B cell (primary cell): ENCODE data around the gene TTC34. TPM values are rescaled to one million over a fixed set of nuclear protein-coding genes. Genes with fewer than 3 reads are reported as not detected.

Source experiments
- ATAC-seq: fragments of 200-7000 bp; cut with Tn5 transposase; one replicate; pipeline ENCODE4 v1.10.0; 2021; ENCODE audit warnings: low read depth, mild to moderate bottlenecking, moderate number of reproducible peaks, moderate library complexity
- CTCF ChIA-PET: fragments of 350-600 bp; sonication (Branson Sonifier 250); formaldehyde crosslinking; loops from one replicate; lab custom pipeline; 2021; ENCODE audit warnings: antibody characterized with exemption, inconsistent platforms; lab: Charles Lee
- POLR2A ChIA-PET: fragments of 350-600 bp; sonication (Branson Sonifier 250); formaldehyde crosslinking; loops from one replicate; lab custom pipeline; 2021; ENCODE audit warnings: antibody characterized with exemption; lab: Charles Lee
- DNase-seq: peaks from one replicate; pipeline ENCODE4 v3.0.0; 2013
- H2AFZ ChIP-seq: 2 replicates; pipeline ENCODE4 v1.6.1; 2012; ENCODE audit warnings: mild to moderate bottlenecking, low read depth, low read length; ENCODE audit not compliant: insufficient read depth, poor library complexity, severe bottlenecking
- H3K27ac ChIP-seq, 2 donors: 1 replicate in 1 of 2; 2 replicates in 1 of 2; pipeline ENCODE4 v1.5.1; 2012 to 2013; ENCODE audit warnings: low read length in 2 of 2, mild to moderate bottlenecking in 2 of 2, moderate library complexity in 1 of 2
- H3K27me3 ChIP-seq, 4 experiments: fragments of 200-600 bp in 1 of 4; sonication (generic) in 1 of 4; replicated peaks in 1 of 4; 1 replicate in 2 of 4; 2 replicates in 2 of 4; pipeline versions ENCODE4 v1.6.1 to v1.7.0; 2013 to 2016; ENCODE audit warnings: low read length in 3 of 4, mild to moderate bottlenecking in 2 of 4, mixed read lengths in 1 of 4, moderate library complexity in 1 of 4; ENCODE audit not compliant: insufficient read depth in 4 of 4, control insufficient read depth in 3 of 4; ENCODE audit errors: control extremely low read depth in 1 of 4
- H3K36me3 ChIP-seq, 2 experiments: replicated peaks in 1 of 2; 1 replicate in 1 of 2; 2 replicates in 1 of 2; pipeline versions ENCODE4 v1.6.1 to v1.7.1; 2013; ENCODE audit warnings: low read length in 1 of 2; ENCODE audit not compliant: insufficient read depth in 2 of 2, control insufficient read depth in 1 of 2; ENCODE audit errors: control extremely low read depth in 1 of 2, extremely low read depth in 1 of 2
- H3K4me1 ChIP-seq, 2 donors: fragments of 200-600 bp in 1 of 2; sonication (generic) in 1 of 2; 1 replicate in 1 of 2; 2 replicates in 1 of 2; pipeline versions ENCODE4 v1.5.1 to v1.6.1; 2013 to 2017; ENCODE audit warnings: low read length in 2 of 2; ENCODE audit not compliant: control insufficient read depth in 2 of 2, insufficient read depth in 2 of 2
- H3K4me2 ChIP-seq: replicated peaks from 2 replicates; pipeline ENCODE3; 2012; ENCODE audit warnings: mild to moderate bottlenecking, low read depth, low read length; ENCODE audit not compliant: poor library complexity, severe bottlenecking
- H3K4me3 ChIP-seq, 5 experiments: fragments of 200-600 bp in 1 of 5; sonication (generic) in 1 of 5; 1 replicate in 3 of 5; 2 replicates in 2 of 5; pipeline versions ENCODE4 v1.5.1 to v1.7.0; 2011 to 2016; ENCODE audit warnings: low read length in 4 of 5, mild to moderate bottlenecking in 4 of 5, low read depth in 2 of 5, control low read depth in 1 of 5, moderate library complexity in 1 of 5; ENCODE audit not compliant: insufficient read depth in 1 of 5; ENCODE audit errors: control extremely low read depth in 1 of 5, extremely low read depth in 1 of 5
- H3K79me2 ChIP-seq: fragments of 200-600 bp; sonication (generic); one replicate; pipeline ENCODE4 v1.6.0; 2016; ENCODE audit warnings: low read length; ENCODE audit not compliant: control insufficient read depth, insufficient read depth
- H3K9ac ChIP-seq: fragments of 200-600 bp; sonication (generic); 2 replicates; pipeline ENCODE4 v1.6.1; 2017; ENCODE audit warnings: mild to moderate bottlenecking, low read length, moderate library complexity
- H3K9me3 ChIP-seq, 3 donors: one replicate each; pipeline versions ENCODE4 v1.6.1 to v1.7.1; 2013; ENCODE audit warnings: low read length in 2 of 3; ENCODE audit not compliant: control insufficient read depth in 2 of 3, insufficient read depth in 1 of 3; ENCODE audit errors: control extremely low read depth in 1 of 3
- H4K20me1 ChIP-seq: 2 replicates; pipeline ENCODE4 v1.6.0; 2012; ENCODE audit warnings: mild to moderate bottlenecking, low read length; ENCODE audit not compliant: insufficient read depth, control insufficient read depth, poor library complexity, severe bottlenecking
- H3K27ac Mint-ChIP-seq: one replicate; pipeline ENCODE4 v1.8.0; 2021; ENCODE audit warnings: mixed read lengths
- H3K27me3 Mint-ChIP-seq: one replicate; pipeline ENCODE4 v1.8.0; 2021; ENCODE audit warnings: mixed read lengths
- H3K4me1 Mint-ChIP-seq: one replicate; pipeline ENCODE4 v1.8.0; 2021; ENCODE audit warnings: mixed read lengths
- H3K4me3 Mint-ChIP-seq: one replicate; pipeline ENCODE4 v1.8.0; 2021; ENCODE audit warnings: mixed read lengths
- H3K9me3 Mint-ChIP-seq: one replicate; pipeline ENCODE4 v1.8.0; 2022; ENCODE audit warnings: mixed read lengths; ENCODE audit not compliant: insufficient read depth
- EZH2 ChIP-seq: IDR thresholded peaks from 2 replicates; pipeline ENCODE4 v1.6.1; 2012; ENCODE audit warnings: borderline replicate concordance, low read depth, mild to moderate bottlenecking, moderate library complexity, low read length; ENCODE audit not compliant: insufficient read depth, poor library complexity, severe bottlenecking
- WGBS: methylation state at CpG from one replicate; pipeline ENCODE4 v1.1.5; 2013; ENCODE audit warnings: missing lambda C conversion rate; ENCODE audit not compliant: insufficient coverage; 5-methylcytosine and 5-hydroxymethylcytosine counted together
- intact Hi-C: fragments of 100-400 bp; cut with micrococcal nuclease; formaldehyde crosslinking; loops from one replicate; pipeline ENCODE4 v1.10.0; 2022
- polyA plus RNA-seq: library from polyadenylated mRNA; depleted of rRNA; stranded (reverse); fragments of >200 nt; gene quantifications from 2 replicates; pipeline ENCODE4 v1.2.3, GENCODE V29; 2012
- total RNA-seq, 2 donors: library from RNA; stranded (reverse); fragments of 120-200 nt in 1 of 2; gene quantifications; 1 replicate in 1 of 2; 2 replicates in 1 of 2; pipeline versions ENCODE4 v1.2.3 to v1.2.4, GENCODE V29; 2013 to 2022
- TF ChIP-seq, protein P1 (sequence below): fragments of 200-600 bp; IDR thresholded peaks from one replicate; pipeline ENCODE4 v1.8.0; 2022; ENCODE audit warnings: antibody characterized with exemption, mild to moderate bottlenecking

Gene TTC34
- total and polyA plus RNA-seq, 2 donors (not counting 1 experiment from before 2014, with no cell fraction given): 2.1 to 8.1 TPM

DNA sequence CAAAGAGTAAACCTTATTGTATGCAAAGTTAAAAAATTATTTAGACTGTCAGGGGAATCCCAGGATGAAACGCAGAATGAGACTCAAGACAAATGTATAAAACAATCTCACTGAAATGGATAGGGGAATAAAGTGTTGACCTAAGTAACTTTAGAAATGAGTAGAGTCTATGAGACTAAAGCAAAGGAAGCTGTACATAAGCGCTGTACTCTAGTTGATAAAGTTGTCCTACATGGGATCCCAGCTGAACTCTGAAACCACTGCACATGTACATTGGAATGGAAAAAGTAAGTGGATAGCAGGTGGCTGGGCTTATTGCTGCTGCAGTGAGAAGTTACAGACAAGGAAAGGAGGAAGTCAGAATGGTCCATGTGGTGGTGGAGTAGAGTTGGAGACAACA lies 187.3 kb downstream of the TTC34 start:
- intact Hi-C loops: no loop called here
- Mint-ChIP-seq H3K27ac (no peak overlapping the region), H3K4me1 (no peaks in the 10 kb centered on the region), H3K4me3 (no peak overlapping the region), H3K27me3 (peaks cover 39% of the 10 kb centered on the region), H3K9me3 (peaks cover 11% of the 10 kb centered on the region)
- Histone ChIP-seq H3K4me1 (no peaks in the 10 kb centered on the region), H2AFZ (no peak overlapping the region), H3K9ac (no peak overlapping the region), H3K9me3 (peaks cover 4 to 27% (median 8%) of the 10 kb centered on the region in 3 donors), H3K36me3 (no peaks in the 10 kb centered on the region), H4K20me1 (no peaks in the 10 kb centered on the region), H3K27me3 (peaks cover 0 to 27% (median 3%) of the 10 kb centered on the region in 4 experiments), H3K79me2 (no peaks in the 10 kb centered on the region), H3K4me3 (no peak overlapping the region), H3K4me2 (no peak overlapping the region), H3K27ac (no peak overlapping the region)
- 100% methylated on average over 1 of the region's 2 CpGs for WGBS
- ATAC-seq (no peak), DNase-seq (no peak)
- TF ChIP-seq, protein P1, sequence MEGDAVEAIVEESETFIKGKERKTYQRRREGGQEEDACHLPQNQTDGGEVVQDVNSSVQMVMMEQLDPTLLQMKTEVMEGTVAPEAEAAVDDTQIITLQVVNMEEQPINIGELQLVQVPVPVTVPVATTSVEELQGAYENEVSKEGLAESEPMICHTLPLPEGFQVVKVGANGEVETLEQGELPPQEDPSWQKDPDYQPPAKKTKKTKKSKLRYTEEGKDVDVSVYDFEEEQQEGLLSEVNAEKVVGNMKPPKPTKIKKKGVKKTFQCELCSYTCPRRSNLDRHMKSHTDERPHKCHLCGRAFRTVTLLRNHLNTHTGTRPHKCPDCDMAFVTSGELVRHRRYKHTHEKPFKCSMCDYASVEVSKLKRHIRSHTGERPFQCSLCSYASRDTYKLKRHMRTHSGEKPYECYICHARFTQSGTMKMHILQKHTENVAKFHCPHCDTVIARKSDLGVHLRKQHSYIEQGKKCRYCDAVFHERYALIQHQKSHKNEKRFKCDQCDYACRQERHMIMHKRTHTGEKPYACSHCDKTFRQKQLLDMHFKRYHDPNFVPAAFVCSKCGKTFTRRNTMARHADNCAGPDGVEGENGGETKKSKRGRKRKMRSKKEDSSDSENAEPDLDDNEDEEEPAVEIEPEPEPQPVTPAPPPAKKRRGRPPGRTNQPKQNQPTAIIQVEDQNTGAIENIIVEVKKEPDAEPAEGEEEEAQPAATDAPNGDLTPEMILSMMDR: no peak
- TF ChIP-seq EZH2: no peak
- ChIA-PET POLR2A (no interaction called here), CTCF (no interaction called here)

DNA sequence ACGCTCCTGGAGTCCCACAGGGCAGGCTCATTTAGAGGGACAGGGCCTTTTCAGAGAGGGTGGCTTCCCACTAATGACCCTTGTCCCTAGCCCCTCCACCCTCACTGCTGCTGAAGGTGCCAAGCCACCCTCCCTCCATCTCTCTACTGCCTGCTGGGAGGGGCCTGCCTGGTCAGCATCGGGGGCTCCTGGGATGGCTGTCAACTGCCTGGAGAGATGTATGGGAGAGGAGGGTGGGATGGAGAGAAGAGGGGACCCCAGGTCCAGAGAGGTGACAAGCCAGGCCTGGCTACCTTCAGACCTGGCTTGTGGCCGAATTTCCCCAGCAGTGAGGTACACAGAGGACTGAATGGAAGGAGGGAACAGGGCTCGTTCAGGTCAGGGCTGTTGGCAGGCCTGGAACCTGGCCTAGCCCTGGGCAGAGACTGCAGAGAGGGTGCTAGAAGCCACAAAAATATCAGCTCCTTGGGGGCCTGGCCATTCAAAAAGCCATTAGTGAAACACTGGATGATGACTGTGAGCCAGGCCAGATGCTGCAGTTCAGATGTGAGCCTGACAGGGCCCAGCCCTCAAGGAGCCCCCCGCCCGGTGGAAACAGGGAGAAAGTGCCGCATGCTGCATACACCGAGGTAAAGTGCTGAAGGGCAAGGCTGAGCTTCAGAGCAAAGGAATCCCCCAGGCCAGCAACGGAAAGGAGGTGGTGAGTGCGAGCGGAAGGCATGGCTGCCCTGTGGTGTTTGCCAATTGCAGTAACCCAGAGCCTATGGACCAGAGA lies 188.7 kb downstream of the TTC34 start:
- no peak overlapping the region for H3K4me3 ChIP-seq
- Mint-ChIP-seq H3K4me1 (no peaks in the 10 kb centered on the region), H3K4me3 (no peak overlapping the region), H3K27ac (no peak overlapping the region), H3K9me3 (peaks cover 15% of the 10 kb centered on the region), H3K27me3 (peaks cover 32% of the 10 kb centered on the region)
- no peak overlapping the region for H2AFZ ChIP-seq
- H3K27ac ChIP-seq: no peak overlapping the region
- H3K36me3 ChIP-seq: no peaks in the 10 kb centered on the region
- ATAC-seq (no peak), DNase-seq (no peak)
- ChIA-PET POLR2A (no interaction called here), CTCF (no interaction called here)
- TF ChIP-seq EZH2: no peak
- TF ChIP-seq, protein P1: no peak
- no peaks in the 10 kb centered on the region for H3K4me1 ChIP-seq
- H3K4me2 ChIP-seq: no peak overlapping the region
- H3K9me3 ChIP-seq: peaks cover 4 to 27% (median 8%) of the 10 kb centered on the region in 3 donors
- no peaks in the 10 kb centered on the region for H3K79me2 ChIP-seq
- peaks cover 0 to 27% (median 3%) of the 10 kb centered on the region in 4 experiments for H3K27me3 ChIP-seq
- H3K9ac ChIP-seq: no peak overlapping the region
- no peaks in the 10 kb centered on the region for H4K20me1 ChIP-seq
- intact Hi-C loops: no loop called here
- 84% methylated on average over 11 of the region's 11 CpGs for WGBS
